Keratinocyte (primary cell): ENCODE data around the gene TMEM132A. TPM values are rescaled to one million over a fixed set of nuclear protein-coding genes. Genes with fewer than 3 reads are reported as not detected.

Source experiments
- DNase-seq: peaks from one replicate; pipeline ENCODE4 v3.0.0-alpha.2; 2011; ENCODE audit warnings: low read depth, missing footprints, low spot score
- FAIRE-seq: peaks from 2 replicates; lab custom pipeline; 2011; peaks lifted over from hg19 to GRCh38; lab: Jason Lieb, UNC
- H2AFZ ChIP-seq: 2 replicates; pipeline ENCODE4 v1.6.0; 2012; ENCODE audit warnings: low read length, control low read depth, inconsistent platforms; ENCODE audit not compliant: control insufficient read depth
- H3K27ac ChIP-seq: 2 replicates; pipeline ENCODE4 v1.5.1; 2011; ENCODE audit warnings: low read length; ENCODE audit not compliant: control insufficient read depth, insufficient read depth
- H3K27me3 ChIP-seq: 3 replicates; pipeline ENCODE4 v1.6.0; 2011; ENCODE audit warnings: low read length; ENCODE audit not compliant: control insufficient read depth, insufficient read depth; ENCODE audit errors: extremely low read depth
- H3K36me3 ChIP-seq, 2 experiments: 2 replicates in 1 of 2; 3 replicates in 1 of 2; pipeline ENCODE4 v1.5.1; 2011; ENCODE audit warnings: low read length in 2 of 2, mild to moderate bottlenecking in 1 of 2; ENCODE audit not compliant: control insufficient read depth in 2 of 2, insufficient read depth in 2 of 2; ENCODE audit errors: extremely low read depth in 1 of 2
- H3K4me1 ChIP-seq: 3 replicates; pipeline ENCODE4 v1.5.1; 2011; ENCODE audit warnings: low read length; ENCODE audit not compliant: control insufficient read depth, insufficient read depth; ENCODE audit errors: extremely low read depth
- H3K4me2 ChIP-seq: 3 replicates; pipeline ENCODE4 v1.6.0; 2011; ENCODE audit warnings: low read depth, low read length; ENCODE audit not compliant: control insufficient read depth, insufficient read depth; ENCODE audit errors: extremely low read depth
- H3K4me3 ChIP-seq, 3 experiments: fragments of 200-600 bp in 1 of 3; sonication (generic) in 1 of 3; 2 replicates in 2 of 3; 3 replicates in 1 of 3; pipeline ENCODE4 v1.5.1; 2011 to 2016; ENCODE audit warnings: low read length in 3 of 3, mild to moderate bottlenecking in 3 of 3, control low read depth in 2 of 3, inconsistent platforms in 1 of 3, low read depth in 1 of 3, mixed read lengths in 1 of 3, mixed run types in 1 of 3, moderate library complexity in 1 of 3; ENCODE audit not compliant: control insufficient read depth in 2 of 3, insufficient read depth in 2 of 3; ENCODE audit errors: extremely low read depth in 1 of 3
- H3K79me2 ChIP-seq: 2 replicates; pipeline ENCODE4 v1.6.0; 2012; ENCODE audit warnings: low read length; ENCODE audit not compliant: control insufficient read depth, insufficient read depth
- H3K9ac ChIP-seq: 3 replicates; pipeline ENCODE4 v1.6.0; 2011; ENCODE audit warnings: low read length; ENCODE audit not compliant: control insufficient read depth, insufficient read depth; ENCODE audit errors: extremely low read depth
- H3K9me1 ChIP-seq: 3 replicates; pipeline ENCODE4 v1.6.0; 2011; ENCODE audit warnings: low read length; ENCODE audit not compliant: control insufficient read depth, insufficient read depth; ENCODE audit errors: extremely low read depth
- H3K9me3 ChIP-seq: 2 replicates; pipeline ENCODE4 v1.5.1; 2012; ENCODE audit warnings: low read depth, low read length; ENCODE audit not compliant: control insufficient read depth
- H4K20me1 ChIP-seq: 3 replicates; pipeline ENCODE4 v1.6.0; 2011; ENCODE audit warnings: low read length; ENCODE audit not compliant: control insufficient read depth, insufficient read depth; ENCODE audit errors: extremely low read depth
- EZH2 ChIP-seq: IDR thresholded peaks from one replicate; pipeline ENCODE4 v1.6.1; 2012; ENCODE audit warnings: inconsistent platforms, mild to moderate bottlenecking, low read length, moderate library complexity
- dilution Hi-C: fragments of 300-500 bp; cut with MboI; formaldehyde crosslinking; loops from one replicate; pipeline ENCODE4 v1.7.0; 2020; ENCODE audit warnings: low sequenced_read_pairs; ENCODE audit not compliant: extremely low pct_ligation_motif_present
- polyA plus RNA-seq, 5 experiments: library from polyadenylated mRNA; depleted of rRNA in 3 of 5; stranded (reverse) in 3 of 5; stranded (forward) in 1 of 5; unstranded in 1 of 5; fragments of >200 nt; gene quantifications; 1 replicate in 1 of 5; 2 replicates in 3 of 5; 3 replicates in 1 of 5; pipeline versions ENCODE4 v1.2.1 to v1.2.3, GENCODE V29; 2011 to 2012; ENCODE audit warnings: missing spikeins in 2 of 5, low read depth in 1 of 5, low replicate concordance in 1 of 5
- TF ChIP-seq, protein P1 (sequence below), 3 experiments: IDR thresholded peaks in 1 of 3; conservative IDR thresholded peaks in 1 of 3; optimal IDR thresholded peaks in 1 of 3; 2 replicates in 2 of 3; 3 replicates in 1 of 3; pipeline versions ENCODE3 to v1.5.1; 2011; ENCODE audit warnings: low read length in 3 of 3, mild to moderate bottlenecking in 3 of 3, moderate library complexity in 2 of 3, control low read depth in 1 of 3, inconsistent platforms in 1 of 3; ENCODE audit not compliant: insufficient read depth in 2 of 3; ENCODE audit errors: extremely low read depth in 1 of 3

The TMEM132A gene
- polyA plus RNA-seq, 1 donor (not counting 4 experiments of a cell fraction or from before 2014, with no cell fraction given) = 16.6 TPM

DNA sequence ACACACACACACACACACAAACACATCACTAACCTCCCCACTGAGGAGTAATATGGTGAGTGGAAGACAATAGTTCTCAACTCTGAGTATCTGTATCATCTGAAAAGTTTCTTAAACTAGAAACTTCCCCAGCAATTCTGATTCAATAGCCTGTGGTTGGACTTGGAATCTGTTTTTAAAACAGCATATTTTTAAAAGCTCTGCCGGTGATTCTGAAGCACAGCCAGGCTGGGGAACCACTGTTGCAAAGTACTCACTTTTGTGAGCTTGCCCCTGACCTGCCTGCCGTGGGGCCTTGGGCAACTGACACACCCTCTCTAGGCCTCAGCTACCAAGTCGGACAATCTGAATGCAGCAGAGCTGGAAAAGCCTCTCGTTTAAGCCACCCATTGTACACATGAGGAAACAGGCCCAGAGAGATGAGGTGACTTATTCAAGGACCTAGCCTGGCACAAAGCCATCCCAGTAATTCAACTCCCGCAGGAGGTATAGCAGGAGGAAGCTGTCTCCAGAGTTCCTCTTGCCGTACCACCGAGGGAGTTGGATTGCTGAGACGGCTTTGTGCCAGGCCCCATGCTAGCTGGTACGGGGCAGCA, 18.8 kb downstream of the TMEM132A start:
- Histone ChIP-seq H3K9ac (no peak overlapping the region), H2AFZ (peak overlapping the region; percentile 22), H3K36me3 (no peaks in the 10 kb centered on the region), H3K79me2 (no peaks in the 10 kb centered on the region), H3K9me3 (no peaks in the 10 kb centered on the region), H4K20me1 (no peaks in the 10 kb centered on the region), H3K27me3 (no peaks in the 10 kb centered on the region), H3K4me3 (no peak overlapping the region), H3K9me1 (no peaks in the 10 kb centered on the region), H3K27ac (no peak overlapping the region), H3K4me2 (peak overlapping the region; percentile 30), H3K4me1 (peaks cover 18% of the 10 kb centered on the region)
- TF ChIP-seq EZH2 = no peak
- TF ChIP-seq, protein P1, sequence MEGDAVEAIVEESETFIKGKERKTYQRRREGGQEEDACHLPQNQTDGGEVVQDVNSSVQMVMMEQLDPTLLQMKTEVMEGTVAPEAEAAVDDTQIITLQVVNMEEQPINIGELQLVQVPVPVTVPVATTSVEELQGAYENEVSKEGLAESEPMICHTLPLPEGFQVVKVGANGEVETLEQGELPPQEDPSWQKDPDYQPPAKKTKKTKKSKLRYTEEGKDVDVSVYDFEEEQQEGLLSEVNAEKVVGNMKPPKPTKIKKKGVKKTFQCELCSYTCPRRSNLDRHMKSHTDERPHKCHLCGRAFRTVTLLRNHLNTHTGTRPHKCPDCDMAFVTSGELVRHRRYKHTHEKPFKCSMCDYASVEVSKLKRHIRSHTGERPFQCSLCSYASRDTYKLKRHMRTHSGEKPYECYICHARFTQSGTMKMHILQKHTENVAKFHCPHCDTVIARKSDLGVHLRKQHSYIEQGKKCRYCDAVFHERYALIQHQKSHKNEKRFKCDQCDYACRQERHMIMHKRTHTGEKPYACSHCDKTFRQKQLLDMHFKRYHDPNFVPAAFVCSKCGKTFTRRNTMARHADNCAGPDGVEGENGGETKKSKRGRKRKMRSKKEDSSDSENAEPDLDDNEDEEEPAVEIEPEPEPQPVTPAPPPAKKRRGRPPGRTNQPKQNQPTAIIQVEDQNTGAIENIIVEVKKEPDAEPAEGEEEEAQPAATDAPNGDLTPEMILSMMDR (optimal IDR thresholded peaks at IDR 0.05 in 1 of 3, IDR thresholded peaks at IDR 0.05 in 1 of 3, conservative IDR thresholded peaks at IDR 0.05 in 1 of 3; ENCODE audit: extremely low read depth in 1 of 3, insufficient read depth in 2 of 3, low read length in 3 of 3) = no peak
- FAIRE-seq (peak; percentile 77), DNase-seq (peak; percentile 42)
- dilution Hi-C loops = no loop called here

DNA sequence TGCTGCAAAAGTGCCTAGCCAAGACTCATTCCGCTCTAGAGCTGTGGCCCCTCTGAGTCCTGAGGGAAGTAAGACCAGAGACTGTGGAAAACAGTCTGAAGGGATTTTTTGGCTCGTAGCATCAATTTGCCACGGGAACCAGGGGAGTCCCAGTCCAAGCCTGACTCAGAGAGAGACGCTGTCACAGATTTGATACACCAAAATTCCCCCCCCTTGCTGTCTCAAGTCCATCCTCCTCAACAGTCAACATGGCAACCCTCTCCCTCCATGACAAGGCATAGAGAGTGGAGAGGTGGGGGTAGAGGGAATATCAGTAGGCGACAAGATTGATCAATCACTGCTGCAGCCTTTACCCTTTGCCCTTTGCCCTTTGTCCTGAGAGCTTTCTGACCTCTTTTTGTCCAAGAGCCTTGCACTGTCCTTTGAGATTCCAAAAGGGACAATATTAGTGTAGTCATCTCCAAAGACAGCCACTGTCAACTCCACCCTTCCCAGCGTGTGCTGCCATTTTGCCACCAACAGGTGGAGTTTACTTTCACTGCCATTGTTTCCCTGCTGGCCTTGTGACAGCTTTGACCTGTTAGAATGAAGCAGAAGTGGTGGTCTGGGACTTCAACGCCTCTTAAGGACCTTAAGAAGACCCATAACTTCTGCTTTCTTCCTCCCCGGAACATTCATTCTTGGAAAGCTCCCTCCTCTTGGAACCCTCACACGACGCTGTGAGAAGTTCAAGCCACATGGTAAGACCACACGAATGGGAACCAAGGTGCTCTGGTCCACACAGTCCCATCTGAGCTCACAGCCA, 20.4 kb downstream of the TMEM132A start:
- H2AFZ ChIP-seq = no peak overlapping the region
- H3K9me3 ChIP-seq = no peaks in the 10 kb centered on the region
- no peaks in the 10 kb centered on the region for H3K27me3 ChIP-seq
- no peak overlapping the region for H3K9ac ChIP-seq
- no peak for FAIRE-seq
- no peak overlapping the region for H3K4me2 ChIP-seq
- no peaks in the 10 kb centered on the region for H4K20me1 ChIP-seq
- H3K4me3 ChIP-seq = no peak overlapping the region
- H3K9me1 ChIP-seq = no peaks in the 10 kb centered on the region
- H3K79me2 ChIP-seq = no peaks in the 10 kb centered on the region
- DNase-seq = no peak
- H3K4me1 ChIP-seq = peaks cover 18% of the 10 kb centered on the region
- no peak for TF ChIP-seq EZH2
- TF ChIP-seq, protein P1 (optimal IDR thresholded peaks at IDR 0.05 in 1 of 3, IDR thresholded peaks at IDR 0.05 in 1 of 3, conservative IDR thresholded peaks at IDR 0.05 in 1 of 3; ENCODE audit: extremely low read depth in 1 of 3, insufficient read depth in 2 of 3, low read length in 3 of 3) = peak; percentile 26 to 32 (median 32)
- dilution Hi-C loops = no loop called here
- H3K36me3 ChIP-seq = no peaks in the 10 kb centered on the region
- H3K27ac ChIP-seq = no peak overlapping the region
